SH-SY5Y (cell line): ENCODE results near the gene MLLT6.

Source experiments
- GATA2 ChIP-seq: IDR thresholded peaks from 2 replicates; pipeline ENCODE4 v1.6.1; 2011; ENCODE audit warnings: mild to moderate bottlenecking, low read depth, low read length
- GATA3 ChIP-seq: IDR thresholded peaks from 2 replicates; pipeline ENCODE4 v1.6.1; 2011; ENCODE audit warnings: low read depth, mild to moderate bottlenecking, low read length, moderate library complexity

DNA sequence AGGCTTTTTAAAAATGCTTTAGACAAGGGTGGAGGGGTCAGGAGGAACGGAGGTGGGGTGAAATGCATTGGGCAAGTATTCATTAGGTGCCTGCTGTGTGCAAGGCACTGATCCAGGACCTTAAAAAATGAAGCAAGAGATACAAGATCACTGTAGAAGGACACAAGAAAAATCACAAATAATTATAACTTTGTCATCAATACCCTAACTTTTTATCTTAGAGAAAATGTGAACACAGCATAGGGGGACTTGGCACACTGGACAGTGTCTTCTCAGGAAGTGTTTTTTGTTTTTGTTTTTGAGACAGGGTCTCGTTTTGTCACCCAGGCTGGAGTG, 37.3 kb upstream of the MLLT6 start:
- TF ChIP-seq GATA2, result no peak
- no peak for TF ChIP-seq GATA3
